Central memory CD4-positive, alpha-beta T cell (primary cell): ENCODE measurements around the gene CYP26A1.

ENCODE experiments used
- DNase-seq: peaks from one replicate; pipeline ENCODE4 v3.0.0; 2022

Gene CYP26A1

DNA sequence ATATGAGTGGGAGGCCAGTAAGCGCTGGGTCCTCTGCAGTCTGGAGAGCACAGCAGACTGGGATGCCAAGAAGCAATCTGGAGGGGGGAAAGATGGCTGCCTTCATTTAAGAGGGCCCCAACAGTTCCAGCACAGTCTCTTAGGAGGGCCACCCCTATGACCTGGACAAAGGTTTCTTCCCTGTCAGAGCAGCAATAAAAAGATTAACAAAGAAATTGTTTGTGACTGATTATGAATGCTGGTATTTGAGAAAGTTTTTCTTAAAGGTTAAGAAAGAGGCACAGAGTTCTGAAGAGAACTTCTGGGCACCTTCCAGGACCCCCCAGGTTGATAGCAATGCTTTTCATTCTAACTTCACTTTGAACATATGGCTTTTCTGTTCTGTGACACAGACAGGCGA lies 52.3 kb downstream of the CYP26A1 start:
- DNase-seq = no peak

DNA sequence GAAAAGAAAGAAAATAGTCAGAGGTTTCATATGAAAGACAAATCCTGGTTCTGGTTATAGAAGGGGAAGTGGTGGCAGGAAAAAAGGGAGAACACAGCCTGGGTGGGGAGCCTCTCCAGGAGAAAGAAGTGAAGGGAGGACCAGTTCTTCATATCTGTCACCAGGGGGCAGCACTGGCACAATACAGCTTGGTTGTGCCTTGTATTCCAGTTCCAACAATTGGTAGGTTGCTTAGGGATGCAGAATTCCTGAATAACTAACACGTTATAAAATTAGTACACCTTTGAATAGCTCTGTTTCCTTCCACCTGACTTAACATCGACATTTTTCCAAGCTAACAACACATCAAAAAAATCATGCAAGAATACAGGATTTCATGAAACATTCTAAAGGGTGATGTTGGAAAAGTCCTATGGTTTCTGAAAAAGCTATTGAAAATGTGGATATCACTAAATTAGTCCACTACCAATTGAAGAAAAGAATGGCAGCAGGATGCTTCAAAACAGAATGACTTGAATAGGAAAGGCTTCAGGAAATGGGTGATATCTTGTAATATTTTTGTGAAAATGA lies 52.9 kb downstream of the CYP26A1 start:
- no peak for DNase-seq
